Breast epithelium (tissue), 3 donors: ENCODE results near the gene KLHDC7B.

Experiments used
- POLR2A ChIP-seq: fragments of 450-650 bp; IDR thresholded peaks from one replicate; pipeline ENCODE4 v1.6.1; 2016; ENCODE audit warnings: antibody characterized with exemption, mild to moderate bottlenecking, moderate library complexity
- POLR2AphosphoS5 ChIP-seq, 3 donors: sonication (generic); formaldehyde crosslinking; IDR thresholded peaks; one replicate each; pipeline ENCODE4 v1.6.1; 2017; ENCODE audit warnings: antibody characterized with exemption in 3 of 3

DNA sequence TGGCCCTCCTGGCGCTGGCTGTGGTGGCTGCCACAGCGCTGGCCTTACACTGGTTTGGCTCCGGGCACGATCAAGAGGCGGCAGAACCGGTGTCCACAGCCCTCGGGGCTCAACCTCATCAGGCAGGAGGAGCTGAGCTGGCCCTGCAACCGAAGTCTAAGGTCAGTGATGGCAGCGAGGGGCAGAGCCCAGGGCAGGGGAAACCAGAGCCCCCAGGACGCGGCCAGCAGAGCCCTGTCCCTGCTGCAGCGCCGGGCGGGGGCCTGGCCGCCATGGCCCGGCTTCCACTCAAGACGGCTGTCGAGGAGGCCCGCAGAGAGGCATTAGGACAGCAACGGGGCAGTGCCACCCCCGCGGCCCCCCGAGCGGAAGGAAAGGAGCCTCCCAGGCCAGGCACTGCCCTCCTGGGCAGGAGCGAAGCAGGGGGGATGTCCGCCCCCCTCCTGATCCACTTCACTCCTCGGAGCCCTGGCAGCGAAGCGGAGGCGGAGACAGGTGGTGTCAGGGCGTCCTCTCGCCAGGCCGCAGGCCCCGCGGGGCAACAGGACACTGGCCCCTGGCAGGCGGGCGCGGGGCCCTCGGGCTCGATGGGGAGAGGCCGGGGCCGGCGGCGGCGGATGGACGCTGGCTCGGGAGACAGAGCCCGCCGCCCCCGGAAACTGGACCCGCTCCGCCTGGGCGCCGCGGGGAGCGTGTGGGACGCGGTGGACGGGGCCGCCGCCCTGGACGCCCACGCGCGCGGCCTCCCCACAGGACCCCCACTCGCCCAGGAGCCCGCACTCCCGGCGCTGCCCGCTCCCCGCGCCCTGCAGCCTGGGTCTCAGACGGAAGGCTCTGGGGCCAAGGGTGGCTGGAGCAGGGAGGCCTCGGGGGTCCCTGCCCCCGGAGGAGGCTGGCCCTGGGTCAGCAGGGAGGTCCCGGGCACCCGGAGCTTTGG lies 895 bp downstream of the KLHDC7B start:
- TF ChIP-seq POLR2A (no peak), POLR2AphosphoS5 (IDR thresholded peaks at IDR 0.05) (no peak)
